HTERT RPE-1 (cell line): ENCODE measurements around the gene FAM78A.

Experiments used
- in situ Hi-C: fragments of 300-500 bp; cut with MboI; formaldehyde crosslinking; loops from 4 replicates; pipeline ENCODE4 v1.14.3; 2020; ENCODE audit warnings: low sequenced_read_pairs

Gene FAM78A

GRCh38 chr9:131303381-131304321 lies 27.3 kb upstream of the FAM78A start:
- in situ Hi-C loops = no loop called here

GRCh38 chr9:131302244-131303075 lies 26.1 kb upstream of the FAM78A start:
- in situ Hi-C loops = no loop called here

- in situ Hi-C loops = no loop called here
Observed at GRCh38 chr9:131300444-131300843, 24.1 kb upstream of the FAM78A start.

GRCh38 chr9:131299961-131300347 lies 23.6 kb upstream of the FAM78A start:
- in situ Hi-C loops = no loop called here

GRCh38 chr9:131299346-131299960 lies 23.1 kb upstream of the FAM78A start:
- in situ Hi-C loops = no loop called here

GRCh38 chr9:131298816-131299215 lies 22.5 kb upstream of the FAM78A start:
- in situ Hi-C loops = no loop called here

- in situ Hi-C loops = no loop called here
Observed at GRCh38 chr9:131298341-131298740, 22.0 kb upstream of the FAM78A start.

GRCh38 chr9:131297903-131298302 lies 21.6 kb upstream of the FAM78A start:
- in situ Hi-C loops = no loop called here

GRCh38 chr9:131296906-131297500 lies 20.7 kb upstream of the FAM78A start:
- in situ Hi-C loops = no loop called here

GRCh38 chr9:131296460-131296859 lies 20.1 kb upstream of the FAM78A start:
- in situ Hi-C loops = no loop called here

- in situ Hi-C loops = no loop called here
Observed at GRCh38 chr9:131292937-131293336, 16.6 kb upstream of the FAM78A start.

GRCh38 chr9:131291795-131292315 lies 15.5 kb upstream of the FAM78A start:
- in situ Hi-C loops = no loop called here

- in situ Hi-C loops = no loop called here
Observed at GRCh38 chr9:131290767-131291370, 14.6 kb upstream of the FAM78A start.

- in situ Hi-C loops = no loop called here
Observed at GRCh38 chr9:131290036-131290766, 13.9 kb upstream of the FAM78A start.

GRCh38 chr9:131289301-131290035 lies 13.2 kb upstream of the FAM78A start, which contains the start of gene PLPP7:
Gene PLPP7, plus strand, starts transcription at chr9:131289723. Its CDS starts 275 bp downstream, at chr9:131289998.
- in situ Hi-C loops = no loop called here

- in situ Hi-C loops = no loop called here
Observed at GRCh38 chr9:131288217-131288616, 11.9 kb upstream of the FAM78A start.

GRCh38 chr9:131287359-131287758 lies 11.0 kb upstream of the FAM78A start:
- in situ Hi-C loops = no loop called here

GRCh38 chr9:131284856-131285255 lies 8.5 kb upstream of the FAM78A start:
- in situ Hi-C loops = no loop called here
